RWPE2 (cell line): ENCODE results near the gene CADPS.

Source experiments
- ATAC-seq: fragments of 200-7000 bp; cut with Tn5 transposase; 3 replicates; pipeline ENCODE4 v1.9.1; 2021; ENCODE audit warnings: low read depth
- DNase-seq: peaks from one replicate; pipeline ENCODE4 v3.0.0-alpha.2; 2020; ENCODE audit warnings: low spot score
- H3K27ac ChIP-seq: fragments of 450-650 bp; 2 replicates; pipeline ENCODE4 v1.5.1; 2017; ENCODE audit warnings: mild to moderate bottlenecking; ENCODE audit not compliant: poor library complexity, severe bottlenecking
- H3K27me3 ChIP-seq: fragments of 250-450 bp; sonication (Bioruptor Pico); 2 replicates; pipeline ENCODE4 v1.5.1; 2021; ENCODE audit warnings: mild to moderate bottlenecking, moderate library complexity; ENCODE audit not compliant: insufficient read depth, poor library complexity, severe bottlenecking
- H3K36me3 ChIP-seq: fragments of 250-450 bp; sonication (Bioruptor Pico); 2 replicates; pipeline ENCODE4 v1.5.1; 2020; ENCODE audit warnings: low read depth, mild to moderate bottlenecking, moderate library complexity
- H3K4me1 ChIP-seq: fragments of 250-450 bp; sonication (Bioruptor Pico); 2 replicates; pipeline ENCODE4 v1.5.1; 2021; ENCODE audit warnings: mild to moderate bottlenecking, moderate library complexity; ENCODE audit not compliant: insufficient read depth, poor library complexity, severe bottlenecking
- H3K4me3 ChIP-seq: fragments of 250-450 bp; sonication (Bioruptor Pico); 2 replicates; pipeline ENCODE4 v1.5.1; 2021; ENCODE audit warnings: mild to moderate bottlenecking, moderate library complexity; ENCODE audit not compliant: severe bottlenecking
- H3K9me3 ChIP-seq: fragments of 250-450 bp; sonication (Bioruptor Pico); 2 replicates; pipeline ENCODE4 v1.5.1; 2021; ENCODE audit warnings: mild to moderate bottlenecking, moderate library complexity; ENCODE audit not compliant: severe bottlenecking
- TF ChIP-seq, protein P1 (sequence below): fragments of 450-650 bp; IDR thresholded peaks from one replicate; pipeline ENCODE4 v1.5.1; 2017; ENCODE audit warnings: mild to moderate bottlenecking, moderate library complexity; ENCODE audit not compliant: poor library complexity, severe bottlenecking

Gene CADPS

DNA sequence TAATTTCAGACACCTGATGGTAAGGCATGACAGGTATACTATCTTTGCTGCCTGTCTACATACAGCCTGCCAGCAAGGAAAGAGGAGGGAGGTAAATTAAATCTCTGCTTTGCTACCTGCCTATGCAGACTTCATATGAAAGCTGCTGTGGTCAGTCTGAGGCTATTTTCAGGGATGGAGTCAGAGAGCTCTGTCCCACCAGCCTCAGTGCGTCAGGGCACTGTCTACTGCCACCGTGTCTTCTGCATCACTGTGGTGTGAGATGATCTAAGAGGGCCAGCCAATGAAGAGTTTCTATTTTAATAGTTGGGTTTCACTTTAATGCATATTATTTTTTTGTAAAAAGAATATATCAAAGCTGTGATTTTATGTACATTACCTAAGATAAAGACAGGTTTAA, 125.6 kb downstream of the CADPS start:
- ATAC-seq (no peak), DNase-seq (no peak)
- H3K36me3 ChIP-seq, result no peaks in the 10 kb centered on the region
- no peaks in the 10 kb centered on the region for H3K9me3 ChIP-seq
- H3K4me3 ChIP-seq, result no peak overlapping the region
- TF ChIP-seq, protein P1, sequence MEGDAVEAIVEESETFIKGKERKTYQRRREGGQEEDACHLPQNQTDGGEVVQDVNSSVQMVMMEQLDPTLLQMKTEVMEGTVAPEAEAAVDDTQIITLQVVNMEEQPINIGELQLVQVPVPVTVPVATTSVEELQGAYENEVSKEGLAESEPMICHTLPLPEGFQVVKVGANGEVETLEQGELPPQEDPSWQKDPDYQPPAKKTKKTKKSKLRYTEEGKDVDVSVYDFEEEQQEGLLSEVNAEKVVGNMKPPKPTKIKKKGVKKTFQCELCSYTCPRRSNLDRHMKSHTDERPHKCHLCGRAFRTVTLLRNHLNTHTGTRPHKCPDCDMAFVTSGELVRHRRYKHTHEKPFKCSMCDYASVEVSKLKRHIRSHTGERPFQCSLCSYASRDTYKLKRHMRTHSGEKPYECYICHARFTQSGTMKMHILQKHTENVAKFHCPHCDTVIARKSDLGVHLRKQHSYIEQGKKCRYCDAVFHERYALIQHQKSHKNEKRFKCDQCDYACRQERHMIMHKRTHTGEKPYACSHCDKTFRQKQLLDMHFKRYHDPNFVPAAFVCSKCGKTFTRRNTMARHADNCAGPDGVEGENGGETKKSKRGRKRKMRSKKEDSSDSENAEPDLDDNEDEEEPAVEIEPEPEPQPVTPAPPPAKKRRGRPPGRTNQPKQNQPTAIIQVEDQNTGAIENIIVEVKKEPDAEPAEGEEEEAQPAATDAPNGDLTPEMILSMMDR, result no peak
- H3K27me3 ChIP-seq, result no peaks in the 10 kb centered on the region
- H3K27ac ChIP-seq, result no peak overlapping the region
- H3K4me1 ChIP-seq, result no peaks in the 10 kb centered on the region

DNA sequence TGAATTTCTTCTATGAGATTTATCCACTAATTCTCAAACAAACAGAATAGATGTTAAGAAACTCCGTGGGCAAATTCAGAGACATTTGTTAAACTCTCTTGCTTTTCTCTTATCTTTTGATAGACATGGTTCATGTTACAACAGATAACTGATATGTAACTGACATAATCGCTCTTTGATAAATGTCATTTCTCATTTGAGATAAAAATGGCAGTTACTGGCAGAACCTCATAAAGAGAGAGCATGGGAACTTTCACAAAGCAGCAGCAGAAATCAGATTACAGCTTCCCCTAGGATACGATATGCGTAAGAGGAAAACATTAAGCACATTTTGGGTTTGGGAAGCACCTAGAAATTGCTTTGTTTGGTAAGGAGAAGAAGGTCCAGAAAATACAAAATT, 126.1 kb downstream of the CADPS start:
- Histone ChIP-seq H3K4me1 (no peaks in the 10 kb centered on the region), H3K4me3 (no peak overlapping the region), H3K36me3 (no peaks in the 10 kb centered on the region), H3K9me3 (no peaks in the 10 kb centered on the region), H3K27me3 (no peaks in the 10 kb centered on the region), H3K27ac (no peak overlapping the region)
- DNase-seq, result no peak
- no peak for ATAC-seq
- TF ChIP-seq, protein P1, result no peak

DNA sequence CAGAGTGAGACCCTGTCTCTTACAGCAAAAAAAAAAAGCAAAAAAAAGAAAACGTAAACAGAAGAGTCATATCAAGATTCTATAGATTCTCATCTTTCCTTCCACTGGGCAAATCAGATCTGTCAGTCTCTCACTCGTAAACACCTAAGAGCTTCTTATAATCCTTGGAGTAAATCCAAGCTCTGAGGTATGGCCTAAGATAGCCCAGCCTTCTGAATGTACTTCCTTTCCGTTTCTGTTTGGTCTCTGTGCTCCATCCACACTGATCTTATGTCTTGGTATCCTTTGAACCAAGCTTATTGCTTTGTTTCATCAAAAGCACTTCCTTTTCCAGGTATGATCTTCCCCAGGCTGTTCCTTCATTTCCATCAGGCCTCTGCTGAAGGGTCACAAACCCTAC, 137.8 kb downstream of the CADPS start:
- TF ChIP-seq, protein P1, result no peak
- no peak overlapping the region for H3K4me3 ChIP-seq

DNA sequence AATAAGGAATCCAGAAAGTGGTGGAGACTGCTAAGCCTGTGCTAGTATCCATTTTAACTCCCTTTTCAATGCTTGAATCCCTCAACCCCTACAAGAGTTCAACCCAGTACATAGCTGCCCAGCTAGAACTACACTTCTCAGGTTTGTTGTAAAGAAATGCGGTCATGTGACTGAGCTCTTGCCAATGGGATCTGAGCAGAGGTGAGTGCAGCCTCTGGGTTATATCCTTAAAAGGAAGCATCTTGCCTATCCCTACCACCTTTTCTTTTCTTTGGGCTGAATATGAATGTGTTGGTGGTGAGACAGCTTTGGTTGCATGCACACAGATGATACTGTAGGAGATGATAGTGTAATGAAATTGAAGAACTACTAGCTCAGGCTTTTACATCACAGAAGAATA, 139.7 kb downstream of the CADPS start:
- Histone ChIP-seq H3K27me3 (no peaks in the 10 kb centered on the region), H3K9me3 (peaks cover 4% of the 10 kb centered on the region), H3K4me3 (no peak overlapping the region), H3K4me1 (no peaks in the 10 kb centered on the region), H3K36me3 (no peaks in the 10 kb centered on the region), H3K27ac (no peak overlapping the region)
- ATAC-seq (no peak; the same call in 2 of the 3 replicates), DNase-seq (no peak)
- TF ChIP-seq, protein P1, result no peak

More for the DNA sequence above, 137.8 kb downstream of the CADPS start:
- no peaks in the 10 kb centered on the region for H3K36me3 ChIP-seq
- no peaks in the 10 kb centered on the region for H3K27me3 ChIP-seq
- DNase-seq, result no peak
- no peak overlapping the region for H3K27ac ChIP-seq
- H3K4me1 ChIP-seq, result no peaks in the 10 kb centered on the region
- ATAC-seq, result no peak
- peaks cover 4% of the 10 kb centered on the region for H3K9me3 ChIP-seq

DNA sequence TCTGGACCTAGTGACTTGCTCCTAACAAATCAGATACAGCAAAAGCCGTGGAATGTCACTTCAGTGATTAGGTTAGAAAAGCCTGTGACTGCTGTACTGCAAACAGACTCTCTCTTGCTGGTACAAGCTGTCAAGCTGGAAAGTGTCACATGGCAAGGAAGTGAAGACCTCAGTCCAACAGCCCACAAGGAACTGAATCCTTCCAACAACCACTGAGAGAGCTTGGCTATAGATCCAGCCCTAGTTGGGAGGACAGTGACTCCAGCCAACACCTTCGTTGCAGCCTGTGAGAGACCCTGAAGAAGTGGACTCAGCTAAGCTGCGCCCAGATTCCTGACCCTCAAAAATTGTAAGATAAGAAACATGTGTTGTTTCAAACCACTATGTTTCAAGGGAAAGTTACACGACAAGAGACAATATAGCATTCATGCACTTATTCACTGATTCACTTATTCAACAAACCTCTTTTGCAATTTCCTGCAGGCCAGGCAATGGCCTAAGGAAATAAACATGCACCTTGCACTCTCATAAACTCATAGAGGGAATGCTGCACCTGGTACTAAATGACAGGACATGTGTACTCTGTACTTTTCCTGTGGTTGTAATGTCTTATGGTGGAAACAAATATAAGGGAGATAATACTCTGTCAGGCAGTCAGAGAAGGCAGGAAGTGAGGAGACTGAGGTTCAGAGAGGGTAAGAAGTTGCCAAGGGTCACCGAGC, 142.9 kb downstream of the CADPS start:
- TF ChIP-seq, protein P1, result no peak
- H3K4me1 ChIP-seq, result no peaks in the 10 kb centered on the region
- H3K36me3 ChIP-seq, result no peaks in the 10 kb centered on the region
- no peaks in the 10 kb centered on the region for H3K9me3 ChIP-seq
- H3K4me3 ChIP-seq, result no peak overlapping the region
- no peak for ATAC-seq
- H3K27ac ChIP-seq, result no peak overlapping the region
- H3K27me3 ChIP-seq, result no peaks in the 10 kb centered on the region
- DNase-seq, result no peak
